Testis (tissue), 3 donors: ENCODE results near the gene BUB1. TPM values are rescaled to one million over a fixed set of nuclear protein-coding genes. Genes with fewer than 3 reads are reported as not detected.

ENCODE experiments used
- DNase-seq: peaks from one replicate; pipeline ENCODE4 v3.0.0-alpha.2; 2019
- H3K27ac ChIP-seq, 2 donors: fragments of 200-600 bp; sonication (generic); one replicate each; pipeline ENCODE4 v1.5.1; 2019
- H3K27me3 ChIP-seq: fragments of 200-600 bp; sonication (generic); one replicate; pipeline ENCODE4 v1.5.1; 2019
- H3K36me3 ChIP-seq: fragments of 200-600 bp; sonication (generic); one replicate; pipeline ENCODE4 v1.5.1; 2017; ENCODE audit warnings: low read depth; ENCODE audit errors: missing control alignments
- H3K4me1 ChIP-seq: fragments of 200-600 bp; sonication (generic); one replicate; pipeline ENCODE4 v1.5.1; 2019
- H3K4me3 ChIP-seq, 2 donors: fragments of 200-600 bp; sonication (generic); one replicate each; pipeline ENCODE4 v1.5.1; 2017 to 2019
- H3K9me3 ChIP-seq: fragments of 200-600 bp; sonication (generic); one replicate; pipeline ENCODE4 v1.5.1; 2017
- CTCF ChIP-seq, 3 experiments: fragments of 450-650 bp in 2 of 3; fragments of 200-600 bp in 1 of 3; sonication (generic) in 1 of 3; IDR thresholded peaks; one replicate each; pipeline ENCODE4 v1.5.1; 2016 to 2019; ENCODE audit warnings: antibody characterized with exemption in 3 of 3, mild to moderate bottlenecking in 2 of 3, moderate library complexity in 1 of 3
- POLR2A ChIP-seq: fragments of 450-650 bp; IDR thresholded peaks from one replicate; pipeline ENCODE4 v1.6.1; 2017; ENCODE audit warnings: antibody characterized with exemption, mild to moderate bottlenecking, moderate library complexity
- WGBS, 2 donors: methylation state at CpG; one replicate each; pipeline ENCODE4 v1.1.5; 2018; 5-methylcytosine and 5-hydroxymethylcytosine counted together
- intact Hi-C: fragments of 100-400 bp; cut with DNase I; formaldehyde crosslinking; loops from one replicate; pipeline ENCODE4 v1.15.1; 2023; ENCODE audit warnings: low total_unique reads
- polyA plus RNA-seq: library from polyadenylated mRNA; stranded (reverse); fragments of 350-450 nt; fragmentation: Illumina TruSeq; extraction: RNeasy Lipid Tissue Mini Kit (QIAGEN cat#74804); gene quantifications from one replicate; pipeline ENCODE4 v1.2.3, GENCODE V29; 2014; ENCODE audit warnings: low read depth, low replicate concordance; ENCODE audit not compliant: insufficient read depth
- total RNA-seq, 2 donors: library from RNA; depleted of rRNA; stranded (reverse); fragments of >200 nt; gene quantifications; one replicate each; pipeline ENCODE4 v1.2.3, GENCODE V29; 2016

Gene BUB1
- total and polyA plus RNA-seq, 3 donors from 2014 or later: 50.5 to 72.9 (median 70.0) TPM

GRCh38 chr2:110673201-110673600 lies 4.7 kb downstream of the BUB1 start:
- 97% methylated on average over 4 of the region's 4 CpGs for WGBS, 2 donors
- Histone ChIP-seq H3K4me3 (no peak overlapping the region), H3K9me3 (no peaks in the 10 kb centered on the region), H3K27ac (no peak overlapping the region), H3K36me3 (no peaks in the 10 kb centered on the region), H3K27me3 (no peaks in the 10 kb centered on the region), H3K4me1 (peaks cover 6% of the 10 kb centered on the region)
- TF ChIP-seq POLR2A (no peak), CTCF (IDR thresholded peaks at IDR 0.05) (no peak)
- DNase-seq: no peak
- intact Hi-C loops: no loop called here

GRCh38 chr2:110670826-110671225 lies 7.0 kb downstream of the BUB1 start:
- DNase-seq: no peak
- H3K4me3 ChIP-seq: no peak overlapping the region
- intact Hi-C loops: no loop called here
- no peaks in the 10 kb centered on the region for H3K4me1 ChIP-seq
- no peaks in the 10 kb centered on the region for H3K36me3 ChIP-seq
- H3K9me3 ChIP-seq: no peaks in the 10 kb centered on the region
- no peaks in the 10 kb centered on the region for H3K27me3 ChIP-seq
- TF ChIP-seq CTCF (IDR thresholded peaks at IDR 0.05) (no peak), POLR2A (no peak)
- WGBS, 2 donors: 94% methylated on average over 5 of the region's 5 CpGs
- no peak overlapping the region for H3K27ac ChIP-seq

GRCh38 chr2:110669079-110669478 lies 8.8 kb downstream of the BUB1 start:
- Histone ChIP-seq H3K4me3 (no peak overlapping the region), H3K27ac (no peak overlapping the region), H3K4me1 (no peaks in the 10 kb centered on the region), H3K27me3 (no peaks in the 10 kb centered on the region), H3K9me3 (no peaks in the 10 kb centered on the region), H3K36me3 (no peaks in the 10 kb centered on the region)
- WGBS, 2 donors: 82 to 96% methylated on average over 1 of the region's 1 CpG
- intact Hi-C loops: no loop called here
- no peak for DNase-seq
- TF ChIP-seq CTCF (IDR thresholded peaks at IDR 0.05): no peak

GRCh38 chr2:110667071-110667470 lies 10.8 kb downstream of the BUB1 start:
- 84 to 92% methylated on average over 3 of the region's 3 CpGs for WGBS, 2 donors
- no peaks in the 10 kb centered on the region for H3K4me1 ChIP-seq
- H3K27ac ChIP-seq: no peak overlapping the region
- no peak for DNase-seq
- no peak overlapping the region for H3K4me3 ChIP-seq
- H3K9me3 ChIP-seq: no peaks in the 10 kb centered on the region
- H3K36me3 ChIP-seq: no peaks in the 10 kb centered on the region
- intact Hi-C loops: no loop called here
- TF ChIP-seq CTCF (IDR thresholded peaks at IDR 0.05): no peak
- TF ChIP-seq POLR2A: no peak
- no peaks in the 10 kb centered on the region for H3K27me3 ChIP-seq

- no peak for DNase-seq
- no peaks in the 10 kb centered on the region for H3K27me3 ChIP-seq
- no peak overlapping the region for H3K4me3 ChIP-seq
- H3K36me3 ChIP-seq: no peaks in the 10 kb centered on the region
- H3K4me1 ChIP-seq: no peaks in the 10 kb centered on the region
- TF ChIP-seq POLR2A (no peak), CTCF (IDR thresholded peaks at IDR 0.05) (no peak)
- 65 to 73% methylated on average over 2 of the region's 2 CpGs for WGBS, 2 donors
- intact Hi-C loops: no loop called here
- H3K27ac ChIP-seq: no peak overlapping the region
- no peaks in the 10 kb centered on the region for H3K9me3 ChIP-seq
Measured at GRCh38 chr2:110664135-110664534, 13.7 kb downstream of the BUB1 start.
